Transverse colon (tissue), 4 donors: ENCODE measurements around the gene TRIM46. TPM values are rescaled to one million over a fixed set of nuclear protein-coding genes. Genes with fewer than 3 reads are reported as not detected.
A peak's percentile ranks its signal among the peaks of the same experiment; 100 is the strongest.

Experiments
- DNase-seq: peaks from one replicate; pipeline ENCODE4 v3.0.0-alpha.2; 2019
- H3K27ac ChIP-seq, 4 donors: fragments of 200-600 bp; sonication (generic); 2 replicates each; pipeline ENCODE4 v1.5.1; 2016 to 2018; ENCODE audit warnings: inconsistent platforms in 4 of 4
- H3K27me3 ChIP-seq: fragments of 200-600 bp; sonication (generic); 2 replicates; pipeline ENCODE4 v1.5.1; 2017; ENCODE audit warnings: inconsistent platforms
- H3K36me3 ChIP-seq, 4 donors: fragments of 200-600 bp; sonication (generic); 2 replicates each; pipeline ENCODE4 v1.5.1; 2017 to 2019; ENCODE audit warnings: inconsistent platforms in 4 of 4
- H3K4me1 ChIP-seq, 4 donors: fragments of 200-600 bp; sonication (generic); 2 replicates each; pipeline ENCODE4 v1.5.1; 2017 to 2020; ENCODE audit warnings: inconsistent platforms in 4 of 4
- H3K4me3 ChIP-seq, 4 donors: fragments of 200-600 bp; sonication (generic); 1 replicate in 1 of 4; 2 replicates in 3 of 4; pipeline versions ENCODE4 v1.5.1 to v1.6.1; 2017 to 2019; ENCODE audit warnings: inconsistent platforms in 4 of 4
- H3K9me3 ChIP-seq, 2 donors: fragments of 200-600 bp; sonication (generic); 2 replicates each; pipeline ENCODE4 v1.5.1; 2017 to 2019; ENCODE audit warnings: inconsistent platforms in 2 of 2
- CTCF ChIP-seq, 5 experiments: fragments of 200-600 bp in 3 of 5; fragments of 450-650 bp in 2 of 5; sonication (generic) in 3 of 5; IDR thresholded peaks; 1 replicate in 2 of 5; 2 replicates in 3 of 5; pipeline ENCODE4 v1.5.1; 2016 to 2017; ENCODE audit warnings: antibody characterized with exemption in 5 of 5, inconsistent platforms in 3 of 5, mild to moderate bottlenecking in 2 of 5, moderate library complexity in 1 of 5
- EP300 ChIP-seq: sonication (generic); formaldehyde crosslinking; IDR thresholded peaks from one replicate; pipeline ENCODE4 v1.6.1; 2017; ENCODE audit warnings: antibody characterized with exemption, low read depth
- POLR2A ChIP-seq: fragments of 450-650 bp; IDR thresholded peaks from one replicate; pipeline ENCODE4 v1.6.1; 2016; ENCODE audit warnings: antibody characterized with exemption, mild to moderate bottlenecking, moderate library complexity
- POLR2AphosphoS5 ChIP-seq, 3 donors: sonication (generic); formaldehyde crosslinking; IDR thresholded peaks; one replicate each; pipeline ENCODE4 v1.6.1; 2016; ENCODE audit warnings: antibody characterized with exemption in 3 of 3
- WGBS, 2 donors: methylation state at CpG; one replicate each; pipeline ENCODE4 v1.1.5; 2018; ENCODE audit warnings: low coverage in 1 of 2; 5-methylcytosine and 5-hydroxymethylcytosine counted together
- in situ Hi-C, 4 donors: fragments of 200-750 bp; cut with MboI; loops; one replicate each; pipeline versions ENCODE4 v1.15.0 to v1.15.1; 2017; ENCODE audit warnings: low sequenced_read_pairs in 3 of 4, low pct_ligation_motif_present in 1 of 4, low pct_unique_long_range_greater_than_20kb in 1 of 4
- intact Hi-C: fragments of 100-400 bp; cut with DNase I; formaldehyde crosslinking; loops from one replicate; pipeline ENCODE4 v1.15.1; 2023; ENCODE audit warnings: low total_unique reads
- total RNA-seq, 4 donors: library from RNA; depleted of rRNA; stranded (reverse); fragments of >200 nt; gene quantifications; one replicate each; pipeline ENCODE4 v1.1.0, GENCODE V29; 2016

TRIM46 gene
- total RNA-seq, 4 donors from 2014 or later = 0.41 to 0.48 TPM; not detected in 2

DNA sequence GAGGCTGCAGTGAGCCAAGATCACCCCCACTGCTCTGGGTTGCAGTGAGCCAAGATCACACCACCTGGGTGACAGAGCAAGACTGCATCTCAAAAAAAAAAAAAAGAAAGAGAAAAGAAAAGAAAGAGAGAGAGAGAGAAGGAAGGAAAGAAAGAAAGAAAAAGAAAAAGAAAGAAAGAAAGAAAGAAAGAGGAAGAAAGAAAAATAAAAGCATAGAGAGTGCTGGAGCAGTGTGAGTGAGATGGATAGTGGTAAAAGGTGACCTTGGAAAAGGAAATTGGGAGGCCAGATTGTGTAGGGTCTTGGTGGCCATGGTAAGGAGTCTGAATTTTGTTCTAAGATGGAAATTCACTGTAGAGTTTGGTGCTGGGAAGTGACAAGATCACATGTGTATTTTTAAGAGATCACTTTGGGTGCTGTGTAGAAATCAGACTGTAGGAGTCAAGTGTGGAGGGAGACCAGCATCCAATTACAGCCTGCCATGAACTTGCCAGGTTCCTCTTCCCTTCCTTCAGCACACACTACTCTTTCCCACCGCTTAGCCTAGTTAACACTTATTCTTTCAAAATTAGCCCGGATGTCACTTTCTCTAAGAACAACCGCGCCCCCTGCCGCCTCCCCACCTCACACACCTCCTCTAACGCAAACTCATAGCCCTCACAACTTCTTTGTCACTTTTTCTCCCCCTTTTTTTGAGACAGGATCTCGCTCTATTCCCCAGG, 52.7 kb downstream of the TRIM46 start:
- intact Hi-C loops = loop anchor here (2.0 kb wide), 1 partner anchor 18 kb away; the partner anchor contains the start of gene MTX1

DNA sequence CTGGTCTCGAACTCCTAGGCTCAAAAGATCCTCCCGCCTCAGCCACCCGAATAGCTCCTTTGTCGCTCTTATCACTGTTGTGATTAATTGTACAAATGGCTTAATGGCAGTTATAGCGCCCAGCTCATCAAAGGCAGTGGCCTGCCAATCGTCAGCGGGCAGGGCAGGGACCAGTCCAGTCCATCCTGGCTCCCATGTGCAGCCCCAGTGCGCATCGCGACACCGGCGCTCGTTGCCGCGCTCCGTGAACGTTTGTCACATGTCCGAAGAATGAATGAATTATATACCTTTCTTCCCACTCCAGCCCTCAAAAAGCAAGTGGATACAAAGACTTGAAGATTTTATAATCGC, 53.2 kb downstream of the TRIM46 start:
- Histone ChIP-seq H3K4me1 (peaks cover 5 to 24% (median 10%) of the 10 kb centered on the region in 4 donors), H3K4me3 (peak overlapping the region; percentile 43 to 81 (median 48)), H3K36me3 (no peaks in the 10 kb centered on the region), H3K27ac (peak overlapping the region; percentile 88 to 95 (median 92)), H3K9me3 (no peaks in the 10 kb centered on the region), H3K27me3 (no peaks in the 10 kb centered on the region)
- intact Hi-C loops = loop anchor here (2.0 kb wide), 1 partner anchor 18 kb away; the partner anchor contains the start of gene MTX1
- no peak for TF ChIP-seq EP300
- peak in 1 of 5 experiments; percentile 22 for TF ChIP-seq CTCF (IDR thresholded peaks at IDR 0.05)
- no peak for TF ChIP-seq POLR2A
- in situ Hi-C loops = no loop called here
- DNase-seq = peak; percentile 61
- WGBS, 2 donors = 0 to 1% methylated on average over 2 to 19 of the region's 19 CpGs

More for the DNA sequence above, 52.7 kb downstream of the TRIM46 start:
- H3K36me3 ChIP-seq = no peaks in the 10 kb centered on the region
- peak overlapping the region; percentile 43 to 81 (median 48) for H3K4me3 ChIP-seq
- H3K27me3 ChIP-seq = no peaks in the 10 kb centered on the region
- no peaks in the 10 kb centered on the region for H3K9me3 ChIP-seq
- H3K27ac ChIP-seq = peak overlapping the region; percentile 88 to 95 (median 92)
- TF ChIP-seq CTCF (IDR thresholded peaks at IDR 0.05) (peak; percentile 41 to 78 (median 49)), EP300 (no peak)
- 0 to 1% methylated on average over 7 of the region's 7 CpGs for WGBS, 2 donors
- in situ Hi-C loops = no loop called here
- peak; percentile 87 for DNase-seq
- H3K4me1 ChIP-seq = peaks cover 5 to 24% (median 10%) of the 10 kb centered on the region in 4 donors

DNA sequence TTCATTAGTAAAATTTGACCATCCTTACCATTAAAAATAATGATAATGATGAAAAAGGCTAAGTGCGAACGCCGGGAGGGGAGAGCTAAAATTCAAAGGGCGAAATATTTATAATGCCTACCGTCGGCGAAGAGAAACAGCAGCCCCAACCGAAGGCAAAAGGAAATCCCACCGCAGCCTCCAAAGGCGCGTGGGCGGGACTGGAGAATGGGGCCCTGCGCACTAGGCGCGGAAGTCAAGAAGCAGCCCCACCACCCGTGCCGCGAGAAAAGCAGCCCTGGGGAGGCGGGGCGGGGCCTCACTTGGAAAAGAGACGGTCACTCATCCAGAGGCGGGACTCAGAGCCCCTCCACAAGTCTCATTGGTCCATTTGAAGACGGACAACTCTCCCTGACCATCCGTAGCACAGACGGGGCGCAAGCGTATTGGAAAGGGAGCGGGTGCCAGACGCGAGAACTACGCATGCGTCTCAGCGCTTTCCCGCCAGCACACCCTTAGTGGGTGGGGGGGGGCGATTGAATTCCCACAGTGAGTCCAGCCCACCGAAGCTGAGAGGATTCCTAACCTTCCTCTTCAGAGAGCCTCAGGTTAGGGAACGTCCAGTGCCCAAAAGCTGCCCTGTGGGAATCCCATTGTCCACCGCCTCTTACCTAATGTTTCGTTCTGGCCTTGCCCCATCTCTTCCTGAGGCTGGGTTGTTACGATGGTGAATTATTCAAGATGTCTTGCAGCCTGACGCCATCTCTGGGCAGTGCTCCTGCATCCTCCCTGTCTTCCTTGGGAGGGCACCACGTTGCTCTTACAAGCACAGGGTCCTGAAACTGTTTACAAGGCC, 53.8 kb downstream of the TRIM46 start:
- intact Hi-C loops = loop anchor here (2.0 kb wide), 1 partner anchor 19 kb away; the partner anchor contains the start of gene MTX1

More for the DNA sequence above, 53.8 kb downstream of the TRIM46 start:
- Histone ChIP-seq H3K36me3 (no peaks in the 10 kb centered on the region), H3K9me3 (no peaks in the 10 kb centered on the region), H3K27ac (peak overlapping the region; percentile 88 to 95 (median 92)), H3K4me3 (peak overlapping the region; percentile 43 to 81 (median 48)), H3K27me3 (no peaks in the 10 kb centered on the region), H3K4me1 (peaks cover 5 to 27% (median 10%) of the 10 kb centered on the region in 4 donors)
- WGBS, 2 donors = 2% methylated on average over 9 to 42 of the region's 42 CpGs
- DNase-seq = peak; percentile 99
- TF ChIP-seq POLR2A (peak; percentile 76), CTCF (IDR thresholded peaks at IDR 0.05) (no peak), POLR2AphosphoS5 (IDR thresholded peaks at IDR 0.05) (peak; percentile 80 to 90 (median 83))
- in situ Hi-C loops = no loop called here
